ENCODE data around the gene PDE7B. TPM values are rescaled to one million over a fixed set of nuclear protein-coding genes. Genes with fewer than 3 reads are reported as not detected.
"Not testable (repeated sequence)": the region's sequence is repeated elsewhere in the genome, so short reads cannot be mapped to it uniquely, and the experiment has no call there.

PDE7B gene
- polyA plus RNA-seq, 1 of the 3 experiments (the other 2 are of a cell fraction), result 1.9 TPM

DNA sequence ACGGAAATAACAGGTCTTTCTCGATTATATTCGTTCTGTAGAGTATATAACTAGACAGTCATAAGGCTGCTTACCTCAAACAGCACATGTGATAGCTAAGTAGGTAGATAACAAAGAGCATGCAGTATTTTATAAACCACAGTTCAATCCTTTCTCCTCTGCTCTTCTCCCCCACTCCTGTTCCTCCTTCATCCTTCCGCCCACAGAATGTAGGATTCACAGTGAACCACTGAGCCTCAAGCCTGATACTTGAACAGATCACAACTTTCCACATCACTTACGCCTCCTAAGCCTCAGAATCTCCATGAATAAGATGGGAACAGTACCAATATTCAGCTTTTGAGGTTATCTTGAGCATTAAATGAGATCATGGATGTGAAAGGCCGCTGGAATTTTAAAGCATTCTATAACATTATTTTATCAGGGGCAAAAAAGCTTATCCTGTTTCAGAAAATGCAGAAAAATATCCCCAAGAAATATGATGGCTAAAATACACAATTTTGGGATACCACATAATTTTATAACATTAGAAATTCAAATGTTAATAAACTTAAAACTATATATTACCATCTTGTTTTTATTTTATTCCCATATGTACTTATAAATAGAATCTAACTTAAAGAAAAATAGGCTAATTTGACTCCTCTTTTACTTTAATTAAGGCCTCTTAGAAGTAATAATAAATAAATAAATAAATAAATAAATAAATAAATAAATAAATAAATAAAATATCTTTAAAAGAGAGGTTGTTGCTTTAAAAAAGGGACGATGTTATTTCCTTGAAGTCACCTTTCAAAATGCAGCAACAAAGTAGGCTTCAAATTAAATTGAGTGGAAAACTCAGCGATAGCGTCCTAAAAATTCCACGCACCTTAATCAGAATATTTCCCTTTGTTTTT, 365.3 kb downstream of the PDE7B start:
- TF ChIP-seq, protein P1, sequence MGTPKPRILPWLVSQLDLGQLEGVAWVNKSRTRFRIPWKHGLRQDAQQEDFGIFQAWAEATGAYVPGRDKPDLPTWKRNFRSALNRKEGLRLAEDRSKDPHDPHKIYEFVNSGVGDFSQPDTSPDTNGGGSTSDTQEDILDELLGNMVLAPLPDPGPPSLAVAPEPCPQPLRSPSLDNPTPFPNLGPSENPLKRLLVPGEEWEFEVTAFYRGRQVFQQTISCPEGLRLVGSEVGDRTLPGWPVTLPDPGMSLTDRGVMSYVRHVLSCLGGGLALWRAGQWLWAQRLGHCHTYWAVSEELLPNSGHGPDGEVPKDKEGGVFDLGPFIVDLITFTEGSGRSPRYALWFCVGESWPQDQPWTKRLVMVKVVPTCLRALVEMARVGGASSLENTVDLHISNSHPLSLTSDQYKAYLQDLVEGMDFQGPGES (IDR thresholded peaks at IDR 0.05; ENCODE audit: low read depth, low read length), result no peak
- TF ChIP-seq, protein P2, sequence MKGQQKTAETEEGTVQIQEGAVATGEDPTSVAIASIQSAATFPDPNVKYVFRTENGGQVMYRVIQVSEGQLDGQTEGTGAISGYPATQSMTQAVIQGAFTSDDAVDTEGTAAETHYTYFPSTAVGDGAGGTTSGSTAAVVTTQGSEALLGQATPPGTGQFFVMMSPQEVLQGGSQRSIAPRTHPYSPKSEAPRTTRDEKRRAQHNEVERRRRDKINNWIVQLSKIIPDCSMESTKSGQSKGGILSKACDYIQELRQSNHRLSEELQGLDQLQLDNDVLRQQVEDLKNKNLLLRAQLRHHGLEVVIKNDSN (IDR thresholded peaks at IDR 0.05; ENCODE audit: borderline replicate concordance, low read depth), result no peak
- TF ChIP-seq GABPA (IDR thresholded peaks at IDR 0.05; ENCODE audit: low read depth) (no peak), YY1 (IDR thresholded peaks at IDR 0.05; ENCODE audit: low read depth) (no peak), EZH2phosphoT487 (IDR thresholded peaks at IDR 0.05; ENCODE audit: borderline replicate concordance, low read depth) (no peak), JUND (IDR thresholded peaks at IDR 0.05) (no peak), CHD2 (IDR thresholded peaks at IDR 0.05; ENCODE audit: low read length, partially characterized antibody) (no peak), RAD21 (IDR thresholded peaks at IDR 0.05; ENCODE audit: low read length) (no peak), RFX5 (IDR thresholded peaks at IDR 0.05; ENCODE audit: low read length) (no peak), FOXJ3 (CRISPR knock-in tag; IDR thresholded peaks at IDR 0.05) (no peak)
- TF ChIP-seq, protein P3, sequence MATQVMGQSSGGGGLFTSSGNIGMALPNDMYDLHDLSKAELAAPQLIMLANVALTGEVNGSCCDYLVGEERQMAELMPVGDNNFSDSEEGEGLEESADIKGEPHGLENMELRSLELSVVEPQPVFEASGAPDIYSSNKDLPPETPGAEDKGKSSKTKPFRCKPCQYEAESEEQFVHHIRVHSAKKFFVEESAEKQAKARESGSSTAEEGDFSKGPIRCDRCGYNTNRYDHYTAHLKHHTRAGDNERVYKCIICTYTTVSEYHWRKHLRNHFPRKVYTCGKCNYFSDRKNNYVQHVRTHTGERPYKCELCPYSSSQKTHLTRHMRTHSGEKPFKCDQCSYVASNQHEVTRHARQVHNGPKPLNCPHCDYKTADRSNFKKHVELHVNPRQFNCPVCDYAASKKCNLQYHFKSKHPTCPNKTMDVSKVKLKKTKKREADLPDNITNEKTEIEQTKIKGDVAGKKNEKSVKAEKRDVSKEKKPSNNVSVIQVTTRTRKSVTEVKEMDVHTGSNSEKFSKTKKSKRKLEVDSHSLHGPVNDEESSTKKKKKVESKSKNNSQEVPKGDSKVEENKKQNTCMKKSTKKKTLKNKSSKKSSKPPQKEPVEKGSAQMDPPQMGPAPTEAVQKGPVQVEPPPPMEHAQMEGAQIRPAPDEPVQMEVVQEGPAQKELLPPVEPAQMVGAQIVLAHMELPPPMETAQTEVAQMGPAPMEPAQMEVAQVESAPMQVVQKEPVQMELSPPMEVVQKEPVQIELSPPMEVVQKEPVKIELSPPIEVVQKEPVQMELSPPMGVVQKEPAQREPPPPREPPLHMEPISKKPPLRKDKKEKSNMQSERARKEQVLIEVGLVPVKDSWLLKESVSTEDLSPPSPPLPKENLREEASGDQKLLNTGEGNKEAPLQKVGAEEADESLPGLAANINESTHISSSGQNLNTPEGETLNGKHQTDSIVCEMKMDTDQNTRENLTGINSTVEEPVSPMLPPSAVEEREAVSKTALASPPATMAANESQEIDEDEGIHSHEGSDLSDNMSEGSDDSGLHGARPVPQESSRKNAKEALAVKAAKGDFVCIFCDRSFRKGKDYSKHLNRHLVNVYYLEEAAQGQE (IDR thresholded peaks at IDR 0.05; ENCODE audit: low read depth, low read length), result no peak
- TF ChIP-seq, protein P4, sequence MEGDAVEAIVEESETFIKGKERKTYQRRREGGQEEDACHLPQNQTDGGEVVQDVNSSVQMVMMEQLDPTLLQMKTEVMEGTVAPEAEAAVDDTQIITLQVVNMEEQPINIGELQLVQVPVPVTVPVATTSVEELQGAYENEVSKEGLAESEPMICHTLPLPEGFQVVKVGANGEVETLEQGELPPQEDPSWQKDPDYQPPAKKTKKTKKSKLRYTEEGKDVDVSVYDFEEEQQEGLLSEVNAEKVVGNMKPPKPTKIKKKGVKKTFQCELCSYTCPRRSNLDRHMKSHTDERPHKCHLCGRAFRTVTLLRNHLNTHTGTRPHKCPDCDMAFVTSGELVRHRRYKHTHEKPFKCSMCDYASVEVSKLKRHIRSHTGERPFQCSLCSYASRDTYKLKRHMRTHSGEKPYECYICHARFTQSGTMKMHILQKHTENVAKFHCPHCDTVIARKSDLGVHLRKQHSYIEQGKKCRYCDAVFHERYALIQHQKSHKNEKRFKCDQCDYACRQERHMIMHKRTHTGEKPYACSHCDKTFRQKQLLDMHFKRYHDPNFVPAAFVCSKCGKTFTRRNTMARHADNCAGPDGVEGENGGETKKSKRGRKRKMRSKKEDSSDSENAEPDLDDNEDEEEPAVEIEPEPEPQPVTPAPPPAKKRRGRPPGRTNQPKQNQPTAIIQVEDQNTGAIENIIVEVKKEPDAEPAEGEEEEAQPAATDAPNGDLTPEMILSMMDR (IDR thresholded peaks at IDR 0.05), result no peak
- TF ChIP-seq, protein P5, sequence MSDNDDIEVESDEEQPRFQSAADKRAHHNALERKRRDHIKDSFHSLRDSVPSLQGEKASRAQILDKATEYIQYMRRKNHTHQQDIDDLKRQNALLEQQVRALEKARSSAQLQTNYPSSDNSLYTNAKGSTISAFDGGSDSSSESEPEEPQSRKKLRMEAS (IDR thresholded peaks at IDR 0.05; ENCODE audit: low read depth), result no peak
- Histone ChIP-seq H3K27ac (ENCODE audit: low read depth in 2 of 2, low read length in 1 of 2) (no peak overlapping the region), H3K4me2 (no peak overlapping the region), H3K9me3 (no peaks in the 10 kb centered on the region), H3K27me3 (ENCODE audit: insufficient read depth) (no peaks in the 10 kb centered on the region), H3F3A (replicated peaks; ENCODE audit: insufficient read depth) (no peaks in the 10 kb centered on the region), H2AFZ (ENCODE audit: low read depth) (no peak overlapping the region), H3K9ac (no peak overlapping the region), H3K79me2 (ENCODE audit: insufficient read depth) (no peaks in the 10 kb centered on the region), H3K4me1 (ENCODE audit: control insufficient read depth in 1 of 2, insufficient read depth in 2 of 2, low read depth in 1 of 2, low read length in 1 of 2) (no peaks in the 10 kb centered on the region), H4K20me1 (ENCODE audit: insufficient read depth) (no peaks in the 10 kb centered on the region), H3K36me3 (replicated peaks in 1 of 2; ENCODE audit: control insufficient read depth in 1 of 2, insufficient read depth in 2 of 2, low read length in 1 of 2) (no peaks in the 10 kb centered on the region), H3K9me2 (no peaks in the 10 kb centered on the region), H3K4me3 (ENCODE audit: low read depth in 2 of 2, low read length in 1 of 2) (no peak overlapping the region)
- POLR2A ChIA-PET, result no interaction called here
- CTCF ChIA-PET, result interaction anchor here (0.8 to 3.9 kb wide), 2 partner anchors 10 to 681 kb away, joined by 3 to 24 read pairs; no protein-coding TSS in a partner anchor
- DNase-seq, result no peak
- WGBS (ENCODE audit: low lambda C conversion rate), result 81% methylated on average over 10 of the region's 10 CpGs

DNA sequence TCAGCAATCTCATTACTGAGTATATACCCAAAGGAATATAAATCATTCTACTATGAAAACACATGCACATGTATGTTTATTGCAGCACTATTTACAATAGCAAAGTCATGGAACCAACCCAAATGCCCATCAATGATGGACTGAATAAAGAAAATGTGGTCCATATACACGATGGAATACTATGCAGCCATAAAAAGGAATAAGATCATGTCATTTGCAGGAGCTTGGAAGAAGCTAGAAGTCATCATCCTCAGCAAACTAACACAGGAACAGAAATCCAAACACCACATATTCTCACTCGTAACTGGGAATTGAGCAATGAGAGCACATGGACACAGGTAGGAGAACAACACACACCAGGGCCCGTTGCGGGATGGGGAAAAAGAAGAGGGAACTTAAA, 373.5 kb downstream of the PDE7B start:
- H3K4me1 ChIP-seq (ENCODE audit: control insufficient read depth in 1 of 2, insufficient read depth in 2 of 2, low read depth in 1 of 2, low read length in 1 of 2); H3K9me2 ChIP-seq; H3K9me3 ChIP-seq; DNase-seq; H3K79me2 ChIP-seq (ENCODE audit: insufficient read depth); H3K4me3 ChIP-seq (ENCODE audit: low read depth in 2 of 2, low read length in 1 of 2); H3K27me3 ChIP-seq (ENCODE audit: insufficient read depth); H3K36me3 ChIP-seq (replicated peaks in 1 of 2; ENCODE audit: control insufficient read depth in 1 of 2, insufficient read depth in 2 of 2, low read length in 1 of 2); H3K4me2 ChIP-seq; H3K27ac ChIP-seq (ENCODE audit: low read depth in 2 of 2, low read length in 1 of 2); H4K20me1 ChIP-seq (ENCODE audit: insufficient read depth); POLR2A ChIA-PET; H3F3A ChIP-seq (replicated peaks; ENCODE audit: insufficient read depth); H2AFZ ChIP-seq (ENCODE audit: low read depth); H3K9ac ChIP-seq: not testable (repeated sequence)
- 88% methylated on average over 4 of the region's 4 CpGs for WGBS (ENCODE audit: low lambda C conversion rate)
- CTCF ChIA-PET, result interaction anchor here (0.6 kb wide), 2 partner anchors 41 to 113 kb away, joined by 3 read pairs; no protein-coding TSS in a partner anchor

Measured in SK-N-SH (cell line).